ENCODE measurements around the gene CHKA. TPM values are rescaled to one million over a fixed set of nuclear protein-coding genes. Genes with fewer than 3 reads are reported as not detected.

The CHKA gene
- total and polyA plus RNA-seq, 2 experiments from 2014 or later: 37.1 to 94.4 TPM

GRCh38 chr11:68169442-68169841 lies 48.3 kb upstream of the CHKA start (continued):
- TF ChIP-seq ETS1 (IDR thresholded peaks at IDR 0.05) (no peak), ZNF331 (CRISPR knock-in tag; IDR thresholded peaks at IDR 0.05; ENCODE audit: low read depth) (no peak)
- TF ChIP-seq, protein P1, sequence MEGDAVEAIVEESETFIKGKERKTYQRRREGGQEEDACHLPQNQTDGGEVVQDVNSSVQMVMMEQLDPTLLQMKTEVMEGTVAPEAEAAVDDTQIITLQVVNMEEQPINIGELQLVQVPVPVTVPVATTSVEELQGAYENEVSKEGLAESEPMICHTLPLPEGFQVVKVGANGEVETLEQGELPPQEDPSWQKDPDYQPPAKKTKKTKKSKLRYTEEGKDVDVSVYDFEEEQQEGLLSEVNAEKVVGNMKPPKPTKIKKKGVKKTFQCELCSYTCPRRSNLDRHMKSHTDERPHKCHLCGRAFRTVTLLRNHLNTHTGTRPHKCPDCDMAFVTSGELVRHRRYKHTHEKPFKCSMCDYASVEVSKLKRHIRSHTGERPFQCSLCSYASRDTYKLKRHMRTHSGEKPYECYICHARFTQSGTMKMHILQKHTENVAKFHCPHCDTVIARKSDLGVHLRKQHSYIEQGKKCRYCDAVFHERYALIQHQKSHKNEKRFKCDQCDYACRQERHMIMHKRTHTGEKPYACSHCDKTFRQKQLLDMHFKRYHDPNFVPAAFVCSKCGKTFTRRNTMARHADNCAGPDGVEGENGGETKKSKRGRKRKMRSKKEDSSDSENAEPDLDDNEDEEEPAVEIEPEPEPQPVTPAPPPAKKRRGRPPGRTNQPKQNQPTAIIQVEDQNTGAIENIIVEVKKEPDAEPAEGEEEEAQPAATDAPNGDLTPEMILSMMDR (conservative IDR thresholded peaks at IDR 0.05; ENCODE audit: low read depth in 2 of 2): no peak

GRCh38 chr11:68168694-68169093 lies 47.5 kb upstream of the CHKA start:
- Histone ChIP-seq H3K36me3 (ENCODE audit: insufficient read depth) (peaks cover 42% of the 10 kb centered on the region), H3K4me2 (no peak overlapping the region), H3K9me2 (ENCODE audit: insufficient read depth) (no peaks in the 10 kb centered on the region), H4K20me1 (replicated peaks; ENCODE audit: insufficient read depth) (no peaks in the 10 kb centered on the region), H3K27me3 (ENCODE audit: insufficient read depth) (no peaks in the 10 kb centered on the region), H3K4me3 (no peak overlapping the region), H2AFZ (no peak overlapping the region), H3K27ac (ENCODE audit: low read depth) (no peak overlapping the region), H3F3A (replicated peaks; ENCODE audit: low read depth) (0 out of 2 replicates have a peak, but pooled peaks cover 4% of the 10 kb centered on the region), H3K79me2 (replicated peaks; ENCODE audit: insufficient read depth) (no peaks in the 10 kb centered on the region), H3K4me1 (ENCODE audit: insufficient read depth) (no peaks in the 10 kb centered on the region)
- ATAC-seq (no peak), DNase-seq (ENCODE audit: low spot score) (no peak)
- Mint-ChIP-seq H3K4me1 (no peaks in the 10 kb centered on the region), H3K27me3 (ENCODE audit: insufficient read depth, low read depth, poor library complexity) (no peaks in the 10 kb centered on the region), H3K4me3 (no peak overlapping the region), H3K27ac (no peak overlapping the region), H3K9me3 (no peaks in the 10 kb centered on the region), H3K36me3 (ENCODE audit: low read depth) (peaks cover 51% of the 10 kb centered on the region)
- TF ChIP-seq STAT1 (IDR thresholded peaks at IDR 0.05; ENCODE audit: unreplicated experiment): no peak
- TF ChIP-seq REST (IDR thresholded peaks at IDR 0.05; ENCODE audit: unreplicated experiment): no peak
- no peak for TF ChIP-seq ETS1 (IDR thresholded peaks at IDR 0.05)
- no peak for TF ChIP-seq EZH2phosphoT487 (IDR thresholded peaks at IDR 0.05; ENCODE audit: unreplicated experiment)
- TF ChIP-seq, protein P1 (conservative IDR thresholded peaks at IDR 0.05; ENCODE audit: low read depth in 2 of 2): no peak
- TF ChIP-seq ZNF462 (CRISPR knock-in tag; IDR thresholded peaks at IDR 0.05): no peak
- TF ChIP-seq EZH2 (IDR thresholded peaks at IDR 0.05; ENCODE audit: low read depth, unreplicated experiment): no peak
